Tibial nerve (tissue), 4 donors: ENCODE measurements around the gene PLA2R1.

Experiments used
- CTCF ChIP-seq, 5 experiments: fragments of 200-600 bp in 3 of 5; fragments of 450-650 bp in 2 of 5; sonication (generic) in 3 of 5; IDR thresholded peaks; one replicate each; pipeline ENCODE4 v1.5.1; 2016 to 2019; ENCODE audit warnings: antibody characterized with exemption in 5 of 5, mild to moderate bottlenecking in 3 of 5, moderate library complexity in 2 of 5
- EP300 ChIP-seq, 2 donors: sonication (generic); formaldehyde crosslinking; IDR thresholded peaks; one replicate each; pipeline ENCODE4 v1.6.1; 2017; ENCODE audit warnings: antibody characterized with exemption in 2 of 2, mild to moderate bottlenecking in 1 of 2
- POLR2A ChIP-seq, 2 donors: fragments of 450-650 bp; IDR thresholded peaks; one replicate each; pipeline ENCODE4 v1.6.1; 2017; ENCODE audit warnings: antibody characterized with exemption in 2 of 2, mild to moderate bottlenecking in 2 of 2, moderate library complexity in 2 of 2

GRCh38 chr2:159982842-159983785, 79.3 kb downstream of the PLA2R1 start:
- TF ChIP-seq CTCF (IDR thresholded peaks at IDR 0.05) (no peak), POLR2A (IDR thresholded peaks at IDR 0.05) (no peak), EP300 (IDR thresholded peaks at IDR 0.05) (no peak)
